Activated naive CD8-positive, alpha-beta T cell treated with anti-CD3 and anti-CD28 coated beads for 36 hours (primary cell): Measurements from ENCODE around the gene CD302. TPM values are rescaled to one million over a fixed set of nuclear protein-coding genes. Genes with fewer than 3 reads are reported as not detected.
"Not testable (repeated sequence)": the region's sequence is repeated elsewhere in the genome, so short reads cannot be mapped to it uniquely, and the experiment has no call there.

Experiments used
- DNase-seq: peaks from one replicate; pipeline ENCODE4 v3.0.0; 2021
- H3K27ac Mint-ChIP-seq: one replicate; pipeline ENCODE4 v1.8.0; 2022; ENCODE audit warnings: mild to moderate bottlenecking, moderate library complexity, mixed read lengths
- H3K27me3 Mint-ChIP-seq: one replicate; pipeline ENCODE4 v1.8.0; 2022; ENCODE audit warnings: mild to moderate bottlenecking, mixed read lengths
- H3K36me3 Mint-ChIP-seq: one replicate; pipeline ENCODE4 v1.8.0; 2021; ENCODE audit warnings: mild to moderate bottlenecking, mixed read lengths
- H3K4me1 Mint-ChIP-seq: one replicate; pipeline ENCODE4 v1.8.0; 2021; ENCODE audit warnings: mixed read lengths
- H3K4me3 Mint-ChIP-seq: one replicate; pipeline ENCODE4 v1.8.0; 2022; ENCODE audit warnings: mild to moderate bottlenecking, moderate library complexity, mixed read lengths
- H3K9me3 Mint-ChIP-seq: one replicate; pipeline ENCODE4 v1.8.0; 2022; ENCODE audit warnings: mixed read lengths
- total RNA-seq, 2 experiments: library from RNA; stranded (reverse); gene quantifications; one replicate each; pipeline ENCODE4 v1.2.3, GENCODE V29; 2021

CD302 gene
- total RNA-seq, 2 experiments from 2014 or later, result 0.37 to 0.56 TPM

DNA sequence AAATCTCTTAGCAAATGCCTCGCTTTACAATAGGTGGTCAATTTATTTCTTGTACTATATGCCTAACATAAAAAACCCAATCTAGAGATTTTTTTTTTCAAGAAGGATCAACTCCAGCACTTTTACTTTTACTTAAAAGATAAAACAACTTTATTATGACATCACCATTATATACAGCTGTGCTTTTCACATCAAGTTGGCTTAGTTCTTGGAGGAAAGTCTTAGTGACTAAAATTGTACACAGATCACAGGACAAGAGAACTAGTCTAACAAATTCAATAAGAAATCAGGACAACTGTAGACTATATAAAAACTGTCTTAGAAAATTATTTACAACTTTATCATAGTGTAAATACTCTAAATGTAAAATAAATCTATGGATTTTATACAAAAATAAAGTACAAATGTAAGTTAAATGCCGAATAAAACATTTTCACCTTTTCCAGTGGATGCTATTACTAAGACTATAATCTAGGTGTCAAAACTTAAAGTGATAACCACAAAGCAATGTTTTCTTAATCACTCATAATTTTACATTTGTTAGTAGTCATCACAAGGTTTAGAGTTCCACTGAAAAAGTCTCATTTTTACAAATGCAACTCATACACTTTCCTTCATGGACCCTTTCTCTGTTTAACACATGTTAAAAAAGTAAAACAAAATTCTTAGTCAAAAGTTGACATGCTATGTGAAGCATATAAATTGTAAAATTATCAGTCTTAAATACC lies 5.4 kb upstream of the CD302 start:
- Mint-ChIP-seq H3K36me3 (peaks cover 14% of the 10 kb centered on the region), H3K27me3 (peaks cover 8% of the 10 kb centered on the region), H3K27ac (no peak overlapping the region), H3K4me1 (peaks cover 3% of the 10 kb centered on the region), H3K9me3 (no peaks in the 10 kb centered on the region), H3K4me3 (no peak overlapping the region)
- no peak for DNase-seq

DNA sequence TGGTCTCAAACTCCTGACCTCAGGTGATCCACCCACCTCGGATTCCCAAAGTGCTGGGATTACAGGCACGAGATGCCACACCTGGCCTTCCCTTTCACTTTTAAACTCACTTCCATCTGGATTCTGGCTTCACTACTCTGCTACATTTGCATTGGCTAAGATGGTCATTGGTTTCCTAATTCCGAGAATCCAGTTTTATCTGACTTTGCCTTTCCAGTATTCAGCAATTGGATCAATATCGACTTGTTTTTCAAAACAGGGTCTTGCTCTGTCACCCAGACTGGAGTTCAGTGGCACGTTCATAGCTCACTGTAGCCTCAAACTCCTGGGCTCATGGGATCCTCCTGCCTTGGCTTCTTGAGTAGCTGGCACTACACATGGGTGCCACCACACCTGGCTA lies 4.7 kb upstream of the CD302 start:
- peaks cover 14% of the 10 kb centered on the region for H3K36me3 Mint-ChIP-seq
- H3K9me3 Mint-ChIP-seq, result no peaks in the 10 kb centered on the region
- no peak overlapping the region for H3K27ac Mint-ChIP-seq
- peaks cover 10% of the 10 kb centered on the region for H3K27me3 Mint-ChIP-seq
- no peak overlapping the region for H3K4me3 Mint-ChIP-seq
- peaks cover 4% of the 10 kb centered on the region for H3K4me1 Mint-ChIP-seq
- no peak for DNase-seq

DNA sequence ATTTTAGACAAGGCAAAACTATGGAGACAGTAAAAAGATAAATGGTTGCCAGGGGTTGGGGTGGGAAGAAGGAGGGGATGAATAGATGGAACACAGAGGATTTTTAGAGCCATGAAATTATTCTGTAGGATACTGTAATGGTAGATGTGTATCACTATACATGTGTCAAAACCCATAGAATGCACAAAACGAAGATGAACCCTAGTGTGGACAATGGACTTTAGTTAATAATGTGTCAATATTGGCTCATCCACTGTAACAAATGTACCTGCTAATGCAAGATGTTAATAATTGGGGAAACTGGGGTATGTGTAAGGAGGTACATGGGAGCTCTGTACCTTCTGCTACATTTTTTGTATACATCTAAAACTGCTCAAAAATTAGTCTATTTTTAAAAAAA lies 1.8 kb upstream of the CD302 start:
- H3K4me1 Mint-ChIP-seq, result peaks cover 11% of the 10 kb centered on the region
- H3K9me3 Mint-ChIP-seq, result no peaks in the 10 kb centered on the region
- H3K27ac Mint-ChIP-seq, result no peak overlapping the region
- peaks cover 26% of the 10 kb centered on the region for H3K27me3 Mint-ChIP-seq
- peaks cover 5% of the 10 kb centered on the region for H3K36me3 Mint-ChIP-seq
- DNase-seq, result no peak
- H3K4me3 Mint-ChIP-seq, result no peak overlapping the region

DNA sequence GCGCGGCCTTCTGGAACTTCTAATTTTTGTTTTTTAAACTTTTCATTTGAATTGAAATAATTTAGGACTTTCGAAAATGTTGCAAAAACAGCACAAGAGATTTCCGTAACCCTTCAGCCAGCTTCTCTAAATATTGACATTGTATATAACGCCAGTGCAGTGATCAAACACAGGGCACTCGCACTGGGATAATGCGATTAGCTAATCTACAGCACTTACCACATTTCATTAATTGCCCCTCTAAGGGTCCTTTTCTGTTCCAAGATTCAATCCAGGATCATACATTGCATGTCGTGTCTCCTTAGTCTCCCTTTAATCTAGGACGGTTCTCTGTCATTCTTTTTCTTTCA lies 343 bp upstream of the CD302 start:
- peaks cover 3% of the 10 kb centered on the region for H3K36me3 Mint-ChIP-seq
- peaks cover 26% of the 10 kb centered on the region for H3K27me3 Mint-ChIP-seq
- H3K4me3 Mint-ChIP-seq, result peak overlapping the region; percentile 25
- no peak overlapping the region for H3K27ac Mint-ChIP-seq
- DNase-seq, result no peak
- no peaks in the 10 kb centered on the region for H3K9me3 Mint-ChIP-seq
- peaks cover 11% of the 10 kb centered on the region for H3K4me1 Mint-ChIP-seq

DNA sequence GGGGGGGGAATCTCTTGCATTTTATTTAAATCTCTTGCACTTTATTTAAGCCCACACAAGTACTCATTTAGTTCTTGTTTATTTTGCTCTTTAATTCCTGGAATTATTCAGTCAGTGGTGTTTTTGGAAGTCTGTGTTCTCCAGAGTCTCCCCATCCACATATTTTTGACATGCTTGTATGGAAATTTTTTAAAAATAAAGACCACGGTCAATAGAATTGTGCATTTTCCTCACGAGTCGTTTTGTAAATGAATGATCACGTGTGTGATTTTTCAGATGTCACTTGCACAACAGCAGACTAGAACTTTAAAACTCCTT lies 824 bp downstream of the CD302 start:
- peaks cover 11% of the 10 kb centered on the region for H3K4me1 Mint-ChIP-seq
- DNase-seq, result no peak
- H3K27me3 Mint-ChIP-seq, result peaks cover 26% of the 10 kb centered on the region
- peaks cover 3% of the 10 kb centered on the region for H3K36me3 Mint-ChIP-seq
- H3K9me3 Mint-ChIP-seq, result no peaks in the 10 kb centered on the region
- H3K27ac Mint-ChIP-seq, result no peak overlapping the region
- H3K4me3 Mint-ChIP-seq, result peak overlapping the region; percentile 68

DNA sequence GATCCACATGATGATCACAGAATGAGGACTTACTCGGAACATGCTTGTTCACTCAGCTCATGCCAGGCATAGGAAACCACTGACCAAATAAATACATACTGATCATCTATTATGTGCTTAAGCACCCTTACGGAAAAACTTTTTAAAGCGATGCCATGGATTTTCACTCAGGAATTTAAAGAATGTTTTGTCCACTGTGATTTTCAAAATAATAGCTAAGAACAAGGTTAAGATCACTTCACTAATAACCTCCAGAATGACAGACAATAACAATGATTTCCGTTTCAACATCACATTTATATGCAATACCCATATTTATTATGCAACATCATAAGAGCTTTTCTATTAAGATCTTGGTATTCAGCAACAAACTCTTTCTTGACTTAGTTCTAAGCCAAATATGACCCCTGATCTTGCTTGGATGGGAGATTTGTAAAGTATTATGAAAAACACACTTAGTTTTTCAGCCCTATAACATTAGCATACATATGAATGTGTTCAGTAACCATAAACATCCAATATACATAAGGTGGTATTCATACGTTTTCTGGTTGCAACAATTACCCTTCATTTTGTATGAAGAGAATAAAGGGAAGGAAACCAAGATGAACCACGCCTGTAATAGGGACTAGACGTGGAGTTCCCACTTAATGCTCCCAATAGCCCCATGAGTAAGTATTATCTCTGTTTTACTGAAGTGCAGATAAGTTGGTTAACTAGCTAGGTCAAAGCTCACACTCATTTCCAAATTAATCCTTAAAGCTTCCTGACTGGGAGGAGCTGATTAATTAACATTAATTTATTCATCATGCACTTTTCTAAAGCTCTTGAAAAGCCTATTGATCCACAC lies 1.9 kb downstream of the CD302 start:
- H3K27ac Mint-ChIP-seq, result no peak overlapping the region
- no peak for DNase-seq
- H3K4me1 Mint-ChIP-seq, result peaks cover 11% of the 10 kb centered on the region
- H3K36me3 Mint-ChIP-seq, result no peaks in the 10 kb centered on the region
- no peak overlapping the region for H3K4me3 Mint-ChIP-seq
- H3K27me3 Mint-ChIP-seq, result peaks cover 26% of the 10 kb centered on the region
- no peaks in the 10 kb centered on the region for H3K9me3 Mint-ChIP-seq

DNA sequence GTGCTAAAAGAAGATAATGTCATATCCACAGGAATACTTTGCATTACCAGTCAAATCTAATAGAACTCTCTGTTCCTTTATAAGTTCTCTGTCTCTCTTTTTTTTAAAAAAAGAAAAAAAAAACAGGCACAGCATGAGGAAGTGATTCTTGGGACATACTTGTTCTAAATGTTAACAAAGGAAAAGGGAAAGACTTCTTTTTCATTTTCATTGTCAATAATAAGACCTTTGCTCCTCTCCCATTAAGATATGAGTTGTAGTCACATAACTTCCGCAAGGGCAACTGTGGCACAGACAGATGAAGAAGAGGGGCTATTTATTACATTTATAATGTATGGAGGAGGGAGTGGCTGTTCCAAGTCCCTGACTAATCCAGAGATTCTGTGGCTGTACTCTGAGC lies 4.7 kb downstream of the CD302 start:
- no peak overlapping the region for H3K4me3 Mint-ChIP-seq
- peaks cover 7% of the 10 kb centered on the region for H3K4me1 Mint-ChIP-seq
- no peaks in the 10 kb centered on the region for H3K9me3 Mint-ChIP-seq
- H3K36me3 Mint-ChIP-seq, result no peaks in the 10 kb centered on the region
- DNase-seq, result no peak
- no peak overlapping the region for H3K27ac Mint-ChIP-seq
- peaks cover 18% of the 10 kb centered on the region for H3K27me3 Mint-ChIP-seq

DNA sequence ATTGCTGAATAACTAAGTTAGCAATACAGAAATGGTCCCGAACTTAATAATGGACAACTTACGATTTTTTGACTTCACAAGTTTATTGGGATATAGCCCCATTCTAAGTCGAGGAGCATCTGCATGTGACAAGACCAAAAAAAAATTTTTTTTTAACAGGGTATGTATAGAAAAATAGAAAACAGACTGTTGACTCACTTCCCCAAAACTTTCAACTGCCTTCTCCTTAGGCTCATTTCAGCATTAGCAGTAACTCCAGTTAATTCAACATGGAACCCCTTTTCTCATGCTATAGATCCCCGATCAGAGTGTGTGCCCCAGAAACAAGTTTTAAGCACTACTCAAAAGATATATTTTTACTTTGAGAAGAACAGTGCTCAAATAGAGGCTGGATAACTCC lies 5.4 kb downstream of the CD302 start:
- peaks cover 15% of the 10 kb centered on the region for H3K27me3 Mint-ChIP-seq
- H3K27ac Mint-ChIP-seq, result no peak overlapping the region

DNA sequence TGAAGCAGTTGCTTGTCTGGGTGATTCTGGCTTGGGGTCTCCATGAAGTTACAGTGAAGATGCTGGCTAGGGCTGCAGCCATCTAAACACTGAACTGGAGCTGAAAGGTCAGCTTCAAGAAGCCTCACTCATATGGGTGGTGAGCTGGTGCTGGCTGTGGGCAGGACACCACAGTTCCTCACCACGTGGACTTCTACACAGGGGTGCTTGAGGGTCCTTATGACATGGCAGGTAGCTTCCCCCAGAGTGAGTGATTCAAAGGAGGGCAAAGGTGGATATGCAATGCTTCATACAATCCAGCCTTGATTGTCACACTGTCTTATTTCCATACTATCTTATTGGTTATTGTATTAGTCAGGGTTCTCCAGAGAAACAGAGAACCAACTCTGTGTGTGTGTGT lies 6.0 kb downstream of the CD302 start:
- Mint-ChIP-seq H3K4me1 (peaks cover 3% of the 10 kb centered on the region), H3K9me3 (no peaks in the 10 kb centered on the region), H3K36me3 (no peaks in the 10 kb centered on the region), H3K4me3 (no peak overlapping the region), H3K27me3 (peaks cover 10% of the 10 kb centered on the region), H3K27ac (no peak overlapping the region)
- no peak for DNase-seq

More for the DNA sequence above, 5.4 kb downstream of the CD302 start:
- Mint-ChIP-seq H3K4me1 (peaks cover 6% of the 10 kb centered on the region), H3K36me3 (no peaks in the 10 kb centered on the region), H3K9me3 (no peaks in the 10 kb centered on the region), H3K4me3 (no peak overlapping the region)
- DNase-seq, result no peak

DNA sequence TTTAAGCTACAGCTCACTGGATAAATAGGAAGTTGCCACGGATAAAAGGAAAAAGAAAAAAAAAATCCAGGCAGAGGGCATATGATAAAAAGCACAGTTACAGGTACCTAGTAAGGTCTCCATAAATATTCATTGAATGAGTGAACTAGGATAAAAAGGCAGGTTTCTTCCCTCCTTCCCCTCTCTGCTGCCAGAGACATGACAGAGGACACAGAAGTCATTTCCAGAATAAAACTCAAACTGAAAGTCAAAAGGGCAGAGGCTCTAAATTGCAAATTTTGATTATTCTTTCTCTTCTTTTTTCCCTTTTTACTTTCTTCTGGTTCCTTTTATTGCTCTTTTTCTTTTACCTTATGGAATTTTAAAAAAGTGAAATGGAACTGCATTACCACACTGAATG lies 7.7 kb downstream of the CD302 start:
- no peak overlapping the region for H3K4me3 Mint-ChIP-seq
- no peaks in the 10 kb centered on the region for H3K4me1 Mint-ChIP-seq
- H3K27me3 Mint-ChIP-seq, result no peaks in the 10 kb centered on the region
- no peaks in the 10 kb centered on the region for H3K36me3 Mint-ChIP-seq
- H3K9me3 Mint-ChIP-seq, result no peaks in the 10 kb centered on the region
- no peak for DNase-seq
- H3K27ac Mint-ChIP-seq, result no peak overlapping the region

DNA sequence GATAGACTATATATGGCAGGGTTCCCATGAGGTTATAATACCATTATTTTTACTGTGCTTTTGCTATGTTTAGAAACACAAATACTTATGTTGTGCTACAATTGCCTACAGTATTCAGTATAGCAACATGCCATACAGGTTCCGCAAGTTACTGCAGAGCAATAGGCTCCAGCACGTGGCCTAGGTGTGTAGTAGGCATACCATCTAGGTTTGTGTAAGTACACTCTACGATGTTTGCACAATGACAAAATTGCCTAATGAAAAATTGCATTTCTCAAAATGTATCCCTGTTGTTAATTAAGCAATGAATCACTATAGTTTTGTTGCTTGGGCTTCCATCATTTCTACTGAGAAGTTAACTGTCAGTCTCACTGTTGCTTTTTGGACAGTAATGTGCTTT lies 9.8 kb downstream of the CD302 start:
- DNase-seq, result no peak
- no peak overlapping the region for H3K4me3 Mint-ChIP-seq
- no peaks in the 10 kb centered on the region for H3K27me3 Mint-ChIP-seq
- H3K9me3 Mint-ChIP-seq, result no peaks in the 10 kb centered on the region
- H3K4me1 Mint-ChIP-seq, result no peaks in the 10 kb centered on the region
- H3K27ac Mint-ChIP-seq, result no peak overlapping the region
- no peaks in the 10 kb centered on the region for H3K36me3 Mint-ChIP-seq

DNA sequence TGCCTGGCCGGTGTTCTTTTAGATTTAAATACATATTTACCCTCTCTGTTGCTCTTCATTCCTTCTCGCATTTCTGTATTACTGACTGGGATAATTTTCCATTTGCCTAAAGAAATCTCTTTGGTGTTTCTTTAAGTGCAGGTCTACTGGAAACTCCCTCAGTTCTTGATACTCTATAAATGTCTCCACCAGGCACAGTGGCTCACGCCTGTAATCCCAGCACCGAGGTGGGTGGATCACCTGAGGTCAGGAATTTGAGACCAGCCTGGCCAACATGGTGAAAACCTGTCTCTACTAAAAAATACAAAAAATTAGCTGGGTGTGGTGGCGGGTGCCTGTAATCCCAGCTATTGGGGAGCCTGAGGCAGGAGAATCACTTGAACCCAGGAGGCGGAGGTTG lies 10.4 kb downstream of the CD302 start:
- H3K36me3 Mint-ChIP-seq, H3K27ac Mint-ChIP-seq, H3K9me3 Mint-ChIP-seq, H3K27me3 Mint-ChIP-seq, DNase-seq, H3K4me1 Mint-ChIP-seq, H3K4me3 Mint-ChIP-seq: not testable (repeated sequence)

DNA sequence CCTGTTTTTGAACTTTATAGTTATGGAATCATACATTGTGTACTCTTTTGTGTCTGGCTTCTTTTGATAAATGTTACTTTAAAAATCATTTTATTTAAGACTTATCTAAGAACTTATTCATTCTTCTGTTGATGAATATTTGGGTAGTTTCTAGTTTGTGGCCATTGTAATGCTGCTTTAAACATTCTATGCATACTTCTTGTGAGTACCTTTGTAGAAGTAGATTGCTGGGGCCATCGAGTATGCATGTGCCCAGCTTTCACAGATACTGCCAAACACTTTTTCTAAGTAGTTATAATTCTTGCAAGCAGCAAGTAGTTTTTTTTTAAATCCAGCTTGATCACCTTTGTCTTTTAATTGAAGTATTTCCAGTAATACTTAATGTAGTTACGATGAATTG lies 11.1 kb downstream of the CD302 start:
- Mint-ChIP-seq H3K27me3 (no peaks in the 10 kb centered on the region), H3K27ac (no peak overlapping the region), H3K9me3 (no peaks in the 10 kb centered on the region), H3K36me3 (no peaks in the 10 kb centered on the region), H3K4me3 (no peak overlapping the region), H3K4me1 (no peaks in the 10 kb centered on the region)
- DNase-seq, result no peak

DNA sequence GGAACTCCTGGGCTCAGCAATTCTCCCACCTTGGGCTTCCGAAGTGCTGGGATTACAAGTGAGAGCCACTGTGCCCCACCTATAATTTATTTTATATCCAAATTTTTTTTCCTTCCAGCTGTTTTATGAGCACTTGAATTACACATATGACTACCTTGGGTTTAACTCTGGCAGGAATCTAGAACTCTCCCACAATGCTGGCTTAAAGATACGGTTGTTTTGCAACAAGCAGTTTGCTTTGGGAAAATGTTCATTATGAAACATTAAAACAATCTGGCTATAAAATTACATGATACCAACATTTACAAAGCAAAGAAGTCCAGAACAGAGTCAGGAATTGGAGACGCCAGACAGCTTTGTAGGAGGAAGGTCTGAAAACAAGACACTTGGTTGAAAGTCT lies 12.8 kb downstream of the CD302 start:
- Mint-ChIP-seq H3K27ac (no peak overlapping the region), H3K36me3 (no peaks in the 10 kb centered on the region), H3K9me3 (no peaks in the 10 kb centered on the region), H3K27me3 (no peaks in the 10 kb centered on the region), H3K4me3 (no peak overlapping the region), H3K4me1 (no peaks in the 10 kb centered on the region)
- DNase-seq, result no peak

DNA sequence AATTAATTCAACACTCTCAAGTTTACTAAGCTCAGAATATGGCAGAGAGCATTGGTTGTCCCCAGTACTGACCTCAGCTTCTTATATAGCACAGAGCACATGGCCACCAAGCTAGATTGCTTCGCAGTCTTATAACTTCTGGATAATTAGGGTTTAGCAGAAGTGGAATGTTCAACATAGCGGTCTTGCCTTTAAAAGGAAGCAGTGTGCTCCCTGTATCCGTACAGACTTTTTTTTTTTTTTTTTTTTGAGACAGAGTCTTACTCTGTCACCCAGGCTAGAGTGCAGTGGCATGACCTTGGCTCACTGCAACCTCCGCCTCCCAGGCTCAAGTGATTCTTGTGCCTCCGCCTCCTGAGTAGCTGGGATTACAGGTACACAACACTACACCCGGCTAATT lies 13.3 kb downstream of the CD302 start:
- not testable (repeated sequence) for H3K9me3 Mint-ChIP-seq, H3K4me3 Mint-ChIP-seq, H3K36me3 Mint-ChIP-seq, H3K27ac Mint-ChIP-seq, H3K4me1 Mint-ChIP-seq, DNase-seq, H3K27me3 Mint-ChIP-seq

DNA sequence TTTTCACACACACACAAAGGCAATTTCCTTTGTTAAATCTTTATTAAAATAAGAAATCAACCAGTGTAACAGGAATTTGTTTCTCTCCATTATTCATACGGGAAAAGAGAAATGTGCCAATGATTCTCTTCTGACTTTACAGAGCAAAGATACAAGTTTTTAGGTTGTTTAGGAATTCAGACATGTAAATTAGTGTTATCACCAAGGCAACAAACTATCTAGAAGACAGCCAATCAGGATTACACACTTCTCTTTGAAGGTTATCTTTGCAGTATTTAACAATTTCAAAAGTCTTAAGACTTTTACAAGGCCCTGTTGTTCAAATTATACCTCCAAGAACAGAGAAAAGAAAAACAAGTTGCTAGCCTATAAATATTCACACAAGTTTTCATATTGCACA lies 14.5 kb downstream of the CD302 start:
- no peaks in the 10 kb centered on the region for H3K36me3 Mint-ChIP-seq
- no peak overlapping the region for H3K27ac Mint-ChIP-seq
- H3K27me3 Mint-ChIP-seq, result no peaks in the 10 kb centered on the region
- no peak for DNase-seq
- H3K9me3 Mint-ChIP-seq, result no peaks in the 10 kb centered on the region
- H3K4me1 Mint-ChIP-seq, result no peaks in the 10 kb centered on the region
- H3K4me3 Mint-ChIP-seq, result no peak overlapping the region
